GM15510 (cell line): ENCODE results near the gene EDA.

Experiments
- POLR2A ChIP-seq: IDR thresholded peaks from 3 replicates; pipeline ENCODE4 v1.6.1; 2011; ENCODE audit warnings: borderline replicate concordance; ENCODE audit not compliant: insufficient read length; ENCODE audit errors: extremely low read depth

Gene EDA

DNA sequence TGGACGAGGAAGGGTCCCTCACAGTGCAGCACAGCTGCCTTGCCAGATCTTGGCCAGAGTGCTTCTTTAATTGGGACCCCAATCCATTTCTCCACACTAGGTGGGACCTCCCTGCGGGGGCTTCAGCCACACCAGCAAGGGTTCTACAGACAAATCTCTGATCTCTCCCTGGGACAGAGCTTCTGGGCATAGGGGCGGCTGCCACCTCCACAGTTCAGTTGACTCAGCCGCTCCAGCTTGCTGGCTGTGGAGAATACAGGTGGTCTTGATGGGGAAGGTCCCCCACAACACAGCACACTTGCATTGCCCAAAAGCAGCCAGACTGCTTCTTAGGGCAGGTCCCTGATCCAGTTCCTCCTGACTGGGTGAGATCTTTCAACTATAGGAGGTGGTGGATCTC, 199.6 kb downstream of the EDA start:
- no peak for TF ChIP-seq POLR2A

DNA sequence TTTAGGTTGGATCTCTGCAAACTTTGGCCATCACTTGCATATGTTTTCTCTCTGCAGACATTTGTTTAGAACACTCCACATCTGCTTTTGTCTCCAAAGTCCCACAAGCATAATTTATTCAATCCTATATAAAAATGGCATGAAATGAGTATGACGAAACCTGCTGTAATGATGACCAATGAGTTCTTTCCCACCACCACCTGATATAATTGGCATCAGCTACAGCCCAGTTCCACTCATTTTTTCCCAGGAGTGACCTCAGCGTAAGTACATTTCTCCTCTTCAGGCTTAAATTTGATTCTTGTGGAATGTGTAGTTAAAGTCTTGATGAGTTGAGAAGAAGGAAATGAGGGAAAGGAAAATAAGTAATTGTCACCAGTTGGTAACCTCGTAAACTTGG, 228.7 kb downstream of the EDA start:
- TF ChIP-seq POLR2A, result no peak

DNA sequence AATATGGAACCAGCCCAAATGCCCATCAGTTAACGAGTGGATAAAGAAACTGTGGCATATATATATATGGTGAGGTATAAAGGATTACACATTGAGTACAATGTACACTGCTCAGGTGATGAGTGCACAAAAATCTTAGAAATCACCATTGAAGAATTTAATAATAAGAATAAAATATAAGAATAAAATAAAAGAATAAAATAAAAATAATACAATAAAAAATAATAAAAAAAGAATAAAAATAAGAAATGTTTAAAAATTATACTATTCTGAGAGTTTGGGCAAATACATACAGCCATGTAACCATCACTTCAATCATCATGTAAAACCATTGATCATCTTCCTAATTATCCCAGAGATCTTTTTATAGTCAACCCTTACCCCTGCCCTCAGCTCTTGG, 260.3 kb downstream of the EDA start:
- no peak for TF ChIP-seq POLR2A

DNA sequence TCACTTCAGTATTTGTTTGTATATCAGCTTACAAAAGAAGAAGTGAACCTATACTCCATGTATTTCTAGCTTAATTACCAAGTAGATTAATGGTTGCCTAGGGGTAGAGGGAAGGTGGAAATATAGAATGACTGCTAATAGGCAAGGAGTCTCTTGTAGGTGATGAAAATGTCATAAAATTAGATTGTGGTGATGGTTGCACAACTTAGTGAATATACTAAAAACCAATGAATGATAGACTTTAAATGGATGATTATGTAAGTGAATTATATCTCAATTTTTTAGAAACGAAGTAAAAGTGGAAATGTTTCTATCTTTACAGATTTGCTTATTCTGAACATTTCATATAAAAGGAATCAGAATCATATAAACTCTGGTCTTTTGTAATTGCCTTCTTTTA, 268.3 kb downstream of the EDA start:
- TF ChIP-seq POLR2A, result no peak

DNA sequence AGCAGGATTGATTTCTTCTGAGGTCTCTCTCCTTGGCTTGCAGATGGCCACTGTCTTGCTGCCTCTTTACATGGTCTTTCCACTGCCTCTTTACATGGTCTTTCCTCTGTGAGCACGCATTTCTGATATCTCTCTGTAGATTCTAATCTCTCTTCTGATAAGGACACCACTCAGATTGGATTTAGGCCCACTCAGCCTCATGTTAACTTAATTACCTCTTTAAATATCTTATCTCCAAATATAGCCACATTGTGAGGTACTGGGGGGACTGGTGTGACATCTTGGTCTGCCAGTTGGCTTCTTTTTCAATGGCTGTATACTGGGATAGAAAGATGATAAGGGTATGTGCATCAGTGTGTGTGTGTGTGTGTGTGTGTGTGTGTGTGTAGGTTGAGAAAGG, 280.1 kb downstream of the EDA start:
- no peak for TF ChIP-seq POLR2A

DNA sequence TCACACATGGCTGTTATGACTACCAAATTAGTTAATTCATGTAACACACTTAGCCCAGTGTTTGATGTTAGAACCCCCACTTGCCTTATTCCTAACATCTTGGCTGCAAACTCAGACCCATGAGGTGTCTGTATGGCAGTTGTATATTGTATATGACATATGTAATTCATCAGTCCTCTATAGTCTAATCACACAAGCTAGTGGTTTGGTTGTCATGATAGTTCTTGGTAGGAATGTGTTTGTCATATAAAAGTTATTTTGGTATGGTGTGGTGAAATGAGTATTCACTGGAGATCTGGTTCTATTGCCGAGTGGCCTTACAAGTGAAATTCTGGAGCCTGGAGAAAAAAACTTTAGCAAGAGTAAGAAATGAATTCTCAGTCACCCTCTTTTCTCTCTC, 284.6 kb downstream of the EDA start:
- no peak for TF ChIP-seq POLR2A

DNA sequence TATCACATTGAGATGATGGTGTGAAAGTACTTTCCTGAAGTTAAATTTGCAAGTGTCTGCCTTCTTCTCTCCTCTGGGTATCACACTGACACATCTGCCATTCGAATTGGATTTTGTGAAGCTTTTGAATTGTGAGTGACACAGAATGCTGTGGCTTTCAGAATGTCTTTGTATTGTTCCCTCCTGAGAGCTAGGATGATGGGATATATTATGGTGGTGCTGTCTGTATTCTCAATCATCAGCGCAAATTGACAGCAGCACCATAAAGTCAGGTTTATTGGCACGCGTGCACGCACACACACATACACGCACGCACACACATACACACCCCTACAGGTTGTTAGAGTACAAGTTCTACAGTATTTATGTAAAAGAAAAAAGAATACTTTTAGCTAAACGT, 290.5 kb downstream of the EDA start:
- TF ChIP-seq POLR2A, result no peak

DNA sequence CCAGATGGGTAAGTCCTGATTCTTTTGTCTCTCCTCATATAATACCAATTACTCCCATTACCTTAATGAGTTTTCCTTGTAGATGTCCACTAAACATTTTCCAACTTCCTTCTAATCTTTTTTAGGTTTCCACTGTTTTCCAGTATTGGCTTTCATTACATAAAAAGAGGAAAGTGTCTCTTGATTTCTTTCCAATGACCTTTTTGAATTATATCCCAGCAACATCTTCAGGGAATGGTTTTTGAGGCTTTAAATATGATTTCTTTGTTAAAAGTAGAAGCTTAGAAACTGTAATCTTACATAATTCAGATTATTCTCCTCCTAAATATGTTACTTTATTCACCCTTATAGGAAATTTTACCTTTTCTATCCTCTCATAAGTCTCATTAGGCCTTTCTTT, 298.9 kb downstream of the EDA start:
- TF ChIP-seq POLR2A, result no peak

DNA sequence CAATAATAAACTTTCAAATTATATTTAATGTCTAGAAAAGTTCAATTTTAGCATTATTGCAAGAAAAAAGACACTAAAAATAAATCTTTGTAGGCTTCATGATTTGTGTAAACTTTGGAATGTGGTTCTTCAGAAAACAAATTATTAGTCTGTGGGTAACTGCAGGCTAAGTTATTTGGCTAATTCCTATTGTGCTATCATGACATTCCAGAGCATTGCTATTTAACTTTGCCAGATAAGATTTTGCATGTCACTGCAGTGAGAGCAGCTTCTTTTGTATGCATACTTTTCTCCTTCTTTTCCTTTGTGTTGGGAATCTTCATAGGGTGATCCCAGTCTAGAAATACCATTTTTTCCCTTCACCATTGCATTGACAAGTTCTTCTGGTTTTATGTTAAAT, 303.8 kb downstream of the EDA start:
- TF ChIP-seq POLR2A, result no peak

DNA sequence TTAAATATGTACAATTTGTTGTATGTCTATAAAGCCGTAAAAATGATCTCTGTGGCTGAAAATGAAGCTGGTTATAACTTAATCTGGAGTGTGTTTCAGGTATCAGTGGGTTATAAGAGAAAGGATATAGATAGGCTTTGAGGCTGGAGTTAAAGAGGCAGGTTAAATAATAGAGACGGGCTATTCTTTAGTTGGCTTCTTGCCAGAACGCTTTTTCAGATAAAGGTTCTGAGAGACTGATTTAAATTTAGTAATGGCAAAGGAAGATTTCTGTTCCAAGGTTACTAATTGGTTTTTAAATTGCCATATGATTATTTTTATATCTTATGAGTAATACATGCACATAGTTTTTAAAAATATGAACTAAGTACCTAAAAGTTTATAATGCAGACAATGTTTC, 316.4 kb downstream of the EDA start:
- no peak for TF ChIP-seq POLR2A

DNA sequence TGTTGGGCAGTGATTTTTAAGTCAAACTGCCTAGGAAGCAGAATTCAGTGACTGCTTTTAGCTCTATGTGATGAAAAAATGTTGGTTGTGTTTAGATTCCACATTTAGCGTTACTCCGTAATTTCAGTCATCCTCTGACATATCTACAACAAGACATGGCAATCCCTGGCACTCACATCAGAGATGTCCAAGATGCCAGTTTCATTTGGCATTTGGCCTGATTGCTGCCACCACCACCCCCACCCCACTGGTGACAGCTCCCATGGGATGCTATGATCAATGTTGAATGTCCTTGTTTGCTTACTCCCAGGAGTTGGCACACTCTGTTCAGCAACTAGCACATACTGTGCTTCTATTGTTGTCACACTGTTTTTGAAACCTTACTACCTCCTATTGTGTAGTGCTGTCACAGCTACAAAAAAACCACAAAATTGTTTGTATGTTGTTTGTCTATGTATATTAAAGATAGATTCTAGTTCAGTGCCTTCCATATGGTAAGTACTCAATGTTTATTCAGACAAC, 332.4 kb downstream of the EDA start:
- no peak for TF ChIP-seq POLR2A

DNA sequence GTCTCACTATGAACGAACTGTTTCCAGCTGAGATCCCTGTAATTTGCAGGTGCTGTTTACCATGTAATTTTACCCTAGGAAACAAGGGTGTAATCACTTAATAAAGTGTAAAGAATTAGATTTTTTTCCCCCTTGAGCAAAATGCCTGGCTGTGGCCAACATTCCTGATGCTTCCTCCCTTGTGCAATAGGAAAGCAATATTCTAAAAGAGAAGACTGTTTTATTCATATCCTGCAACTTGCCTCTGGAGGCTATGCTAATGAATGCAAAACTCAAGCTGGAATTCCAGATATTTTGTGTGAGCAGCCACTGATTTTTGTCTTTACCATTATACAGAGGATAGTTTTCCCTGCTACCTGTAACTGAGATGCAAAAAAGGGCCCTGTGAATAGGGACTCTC, 335.8 kb downstream of the EDA start:
- TF ChIP-seq POLR2A, result no peak

DNA sequence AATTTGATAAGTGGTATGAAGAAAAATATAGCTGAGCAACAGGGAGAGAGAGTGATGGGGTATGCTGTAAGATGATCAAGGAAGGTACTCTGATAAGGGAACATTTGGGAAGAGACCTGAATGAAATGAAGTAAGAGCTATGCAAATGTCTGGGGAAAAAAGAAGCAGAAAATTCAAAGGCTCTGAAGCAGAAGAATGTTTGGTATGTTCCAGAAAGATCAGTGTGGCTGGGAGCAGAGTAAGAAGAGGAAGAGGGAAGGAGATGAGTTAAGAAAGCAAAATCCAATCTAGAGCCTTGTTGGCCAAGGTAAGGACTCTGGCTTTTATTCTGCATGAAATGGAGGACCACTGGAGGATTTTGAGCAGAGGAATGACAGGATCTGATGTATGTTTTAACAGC, 343.8 kb downstream of the EDA start:
- no peak for TF ChIP-seq POLR2A

DNA sequence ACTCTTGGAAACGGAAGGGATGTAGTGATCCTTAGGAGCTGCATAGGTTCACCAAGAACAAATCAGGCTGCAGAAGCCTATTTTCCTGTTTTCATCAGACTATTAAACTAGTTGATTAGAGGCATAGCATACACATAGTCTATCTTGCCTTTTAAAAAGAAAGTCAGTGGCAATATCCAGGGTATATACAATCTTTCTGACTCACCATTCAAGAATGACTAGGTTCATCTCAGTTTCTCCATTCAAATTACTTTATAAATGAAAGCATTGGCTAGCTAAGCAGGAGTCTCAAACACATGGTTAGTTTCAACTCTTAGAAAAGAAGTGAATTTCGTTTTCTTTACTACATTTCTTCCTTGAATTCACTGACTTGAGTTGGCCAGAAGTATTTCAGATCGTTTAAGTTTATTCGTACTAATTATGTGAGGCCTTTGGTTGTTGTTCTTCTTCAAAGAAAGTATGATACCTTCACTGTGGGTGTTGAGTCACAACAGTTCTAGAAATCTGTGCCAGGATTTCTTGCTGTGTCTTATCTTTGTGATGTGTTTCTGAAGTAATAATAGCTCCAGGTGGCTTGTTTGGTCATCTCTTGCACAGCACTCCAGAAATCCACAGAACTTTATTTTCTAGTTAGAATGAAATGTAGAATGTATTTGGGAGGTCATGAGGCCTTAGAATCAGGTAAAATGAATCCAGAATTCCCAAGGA, 345.6 kb downstream of the EDA start:
- TF ChIP-seq POLR2A, result no peak

DNA sequence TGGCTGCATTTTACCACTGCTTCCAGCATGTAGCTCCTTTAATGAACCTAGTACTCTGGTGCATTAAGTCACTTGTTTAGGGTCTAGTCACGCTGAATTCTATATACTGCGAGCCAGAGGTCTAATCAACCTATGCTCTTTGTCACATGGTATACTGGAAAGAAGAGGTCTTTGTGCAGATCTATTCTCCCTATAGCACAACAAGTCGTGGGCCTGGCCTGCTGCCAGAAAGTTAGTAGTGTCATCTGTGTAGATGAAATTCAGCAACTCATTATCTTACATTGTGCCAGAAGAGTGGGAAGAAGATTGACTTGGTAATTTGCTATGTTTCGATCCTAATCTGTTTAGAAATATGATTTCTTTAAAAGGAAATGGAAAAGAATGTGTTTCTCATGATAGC, 353.0 kb downstream of the EDA start:
- no peak for TF ChIP-seq POLR2A

DNA sequence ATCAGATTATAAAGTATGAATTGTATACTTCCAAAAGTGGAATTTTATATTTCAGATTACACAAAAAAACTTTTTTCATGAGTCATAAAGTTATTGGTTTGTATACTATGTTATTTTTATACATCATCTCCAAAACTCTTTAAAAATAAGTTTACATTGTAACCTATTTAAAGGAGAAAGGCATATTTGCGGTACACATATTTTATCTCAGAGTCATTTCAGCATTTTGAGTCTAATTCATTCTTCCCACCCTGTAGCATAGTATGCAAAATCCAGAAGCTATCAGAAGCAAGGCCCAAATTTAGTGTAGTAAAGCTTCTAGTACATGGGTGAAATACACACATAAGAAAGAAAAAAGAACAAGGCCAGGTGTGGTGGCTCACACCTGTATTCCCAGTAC, 353.5 kb downstream of the EDA start:
- TF ChIP-seq POLR2A, result no peak

DNA sequence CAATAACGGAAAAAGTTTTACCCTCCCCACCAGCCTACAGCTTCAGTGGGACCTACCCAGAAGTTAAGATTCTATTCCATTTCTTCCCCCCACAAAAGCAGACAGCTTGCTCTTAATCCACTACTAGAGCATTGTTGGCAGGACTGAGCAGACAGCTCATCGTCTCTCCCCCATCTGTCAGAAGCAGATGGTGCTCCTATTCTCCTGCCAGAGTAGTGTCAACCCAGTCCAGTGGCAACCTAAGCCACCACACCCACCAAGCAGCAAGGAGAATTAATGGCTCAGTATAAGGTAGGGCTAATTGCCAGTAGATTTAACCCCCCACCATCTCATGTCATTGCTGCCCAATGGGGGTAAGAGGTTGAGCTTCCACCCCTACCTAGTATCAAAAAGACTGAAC, 371.8 kb downstream of the EDA start:
- no peak for TF ChIP-seq POLR2A
